Measurements from ENCODE around the gene PDXK.

PDXK gene

GRCh38 chr21:43799301-43799840, 80.4 kb downstream of the PDXK start:
- POLR2A ChIA-PET: no interaction called here

GRCh38 chr21:43800124-43800523, 81.2 kb downstream of the PDXK start:
- CTCF ChIA-PET: interaction anchor here (1.0 kb wide), 1 partner anchor 11 kb away, joined by 6 read pairs; the partner anchor contains the start of gene RRP1

More at GRCh38 chr21:43799301-43799840, 80.4 kb downstream of the PDXK start:
- DNase-seq (ENCODE audit: extremely low spot score): no peak
- CTCF ChIA-PET: interaction anchor here (1.6 kb wide), 1 partner anchor 10 kb away, joined by 14 read pairs; the partner anchor contains the start of gene RRP1
- TF ChIP-seq CTCF (IDR thresholded peaks at IDR 0.05; ENCODE audit: control extremely low read depth, extremely low read depth, low read depth, missing control alignments): no peak

GRCh38 chr21:43800566-43800965, 81.6 kb downstream of the PDXK start:
- CTCF ChIA-PET: interaction anchor here (0.8 to 1.6 kb wide), 3 partner anchors 11 to 175 kb away, joined by 3 to 6 read pairs (median 3); partner anchors contain the start of gene RRP1
- POLR2A ChIA-PET: no interaction called here
- no peak for TF ChIP-seq CTCF (IDR thresholded peaks at IDR 0.05; ENCODE audit: control extremely low read depth, extremely low read depth, low read depth, missing control alignments)
- DNase-seq (ENCODE audit: extremely low spot score): no peak

More at GRCh38 chr21:43800124-43800523, 81.2 kb downstream of the PDXK start:
- TF ChIP-seq CTCF (IDR thresholded peaks at IDR 0.05; ENCODE audit: control extremely low read depth, extremely low read depth, low read depth, missing control alignments): no peak
- no peak for DNase-seq (ENCODE audit: extremely low spot score)
- POLR2A ChIA-PET: no interaction called here

GRCh38 chr21:43801006-43801783, 82.3 kb downstream of the PDXK start:
- TF ChIP-seq CTCF (IDR thresholded peaks at IDR 0.05; ENCODE audit: control extremely low read depth, extremely low read depth, low read depth, missing control alignments): no peak
- ChIA-PET POLR2A (interaction anchor here (0.6 kb wide), 1 partner anchor 155 kb away, joined by 5 read pairs; no protein-coding TSS in a partner anchor), CTCF (interaction anchor here (0.8 to 1.6 kb wide), 2 partner anchors 10 to 174 kb away, joined by 3 read pairs; no protein-coding TSS in a partner anchor)
- no peak for DNase-seq (ENCODE audit: extremely low spot score)

- ChIA-PET CTCF (no interaction called here), POLR2A (no interaction called here)
- no peak for DNase-seq (ENCODE audit: extremely low spot score)
- TF ChIP-seq CTCF (IDR thresholded peaks at IDR 0.05; ENCODE audit: control extremely low read depth, extremely low read depth, low read depth, missing control alignments): no peak
Observed at GRCh38 chr21:43802713-43803313, 83.9 kb downstream of the PDXK start.

GRCh38 chr21:43803558-43804300, 84.8 kb downstream of the PDXK start:
- CTCF ChIA-PET: interaction anchor here (2.1 kb wide), 1 partner anchor 172 kb away, joined by 5 read pairs; no protein-coding TSS in a partner anchor
- POLR2A ChIA-PET: no interaction called here
- DNase-seq (ENCODE audit: extremely low spot score): no peak
- no peak for TF ChIP-seq CTCF (IDR thresholded peaks at IDR 0.05; ENCODE audit: control extremely low read depth, extremely low read depth, low read depth, missing control alignments)

All from GM10248 (cell line).